GM23338 (cell line): Measurements from ENCODE around the gene DNAH17. TPM values are rescaled to one million over a fixed set of nuclear protein-coding genes. Genes with fewer than 3 reads are reported as not detected.

Experiments used
- ATAC-seq: fragments of 200-7000 bp; cut with Tn5 transposase; 3 replicates; pipeline ENCODE4 v1.9.1; 2020
- DNase-seq: peaks from one replicate; pipeline ENCODE4 v3.0.0-alpha.2; 2015; ENCODE audit warnings: low spot score
- H2AFZ ChIP-seq: fragments of 200-600 bp; sonication (generic); 2 replicates; pipeline ENCODE4 v1.8.0; 2016; ENCODE audit warnings: antibody characterized with exemption, mild to moderate bottlenecking, moderate library complexity
- H3F3A ChIP-seq: fragments of 200-600 bp; sonication (generic); replicated peaks from 2 replicates; pipeline ENCODE4 v1.8.0; 2017; ENCODE audit warnings: antibody characterized with exemption, mixed run types, low read depth
- H3K27ac ChIP-seq: fragments of 200-600 bp; sonication (generic); 2 replicates; pipeline ENCODE4 v1.6.1; 2016; ENCODE audit warnings: low read depth
- H3K27me3 ChIP-seq: fragments of 200-600 bp; sonication (generic); 2 replicates; pipeline ENCODE4 v1.8.0; 2016; ENCODE audit warnings: mild to moderate bottlenecking, mixed run types, moderate library complexity; ENCODE audit not compliant: insufficient read depth
- H3K36me3 ChIP-seq: fragments of 200-600 bp; sonication (generic); 2 replicates; pipeline ENCODE4 v1.8.0; 2016; ENCODE audit warnings: mild to moderate bottlenecking; ENCODE audit not compliant: insufficient read depth
- H3K4me1 ChIP-seq: fragments of 200-600 bp; sonication (generic); 2 replicates; pipeline ENCODE4 v1.8.0; 2016; ENCODE audit warnings: mild to moderate bottlenecking, moderate library complexity; ENCODE audit not compliant: insufficient read depth
- H3K4me2 ChIP-seq: fragments of 200-600 bp; sonication (generic); 2 replicates; pipeline ENCODE4 v1.7.1; 2017; ENCODE audit warnings: mixed run types
- H3K4me3 ChIP-seq: fragments of 200-600 bp; sonication (generic); 2 replicates; pipeline ENCODE4 v1.6.1; 2016; ENCODE audit warnings: mixed run types
- H3K79me2 ChIP-seq: fragments of 200-600 bp; sonication (generic); replicated peaks from 2 replicates; pipeline ENCODE4 v1.8.0; 2017; ENCODE audit warnings: mild to moderate bottlenecking; ENCODE audit not compliant: insufficient read depth
- H3K9me2 ChIP-seq: fragments of 200-600 bp; sonication (generic); 2 replicates; pipeline ENCODE4 v1.8.0; 2017; ENCODE audit not compliant: insufficient read depth
- H4K20me1 ChIP-seq: fragments of 200-600 bp; sonication (generic); replicated peaks from 2 replicates; pipeline ENCODE4 v1.8.0; 2017; ENCODE audit warnings: mild to moderate bottlenecking; ENCODE audit not compliant: insufficient read depth
- H3K27ac Mint-ChIP-seq: 2 replicates; pipeline ENCODE4 v1.8.0; 2020; ENCODE audit warnings: inconsistent platforms, mild to moderate bottlenecking, moderate library complexity, mixed read lengths
- H3K27me3 Mint-ChIP-seq: 3 replicates; pipeline ENCODE4 v1.8.0; 2022; ENCODE audit warnings: low read depth, mild to moderate bottlenecking, moderate library complexity, mixed read lengths, inconsistent platforms; ENCODE audit not compliant: insufficient read depth, poor library complexity
- H3K36me3 Mint-ChIP-seq: 3 replicates; pipeline ENCODE4 v1.8.0; 2021; ENCODE audit warnings: low read depth, mild to moderate bottlenecking, inconsistent platforms, moderate library complexity, mixed read lengths
- H3K4me1 Mint-ChIP-seq: 3 replicates; pipeline ENCODE4 v1.8.0; 2020; ENCODE audit warnings: mild to moderate bottlenecking, inconsistent platforms, mixed read lengths
- H3K4me3 Mint-ChIP-seq: 3 replicates; pipeline ENCODE4 v1.8.0; 2021; ENCODE audit warnings: moderate library complexity, mild to moderate bottlenecking, inconsistent platforms, mixed read lengths
- H3K9me3 Mint-ChIP-seq: 3 replicates; pipeline ENCODE4 v1.8.0; 2020; ENCODE audit warnings: moderate library complexity, mild to moderate bottlenecking, inconsistent platforms, mixed read lengths
- CREB1 ChIP-seq: fragments of 250-450 bp; sonication (Bioruptor Pico); IDR thresholded peaks from 2 replicates; pipeline ENCODE4 v1.5.0; 2020; ENCODE audit warnings: low read depth, mild to moderate bottlenecking, moderate library complexity
- CTCF ChIP-seq, 2 experiments: fragments of 200-600 bp in 1 of 2; sonication (generic) in 1 of 2; conservative IDR thresholded peaks; 2 replicates each; pipeline versions ENCODE4 v1.5.1 to v1.6.1; 2016 to 2017; ENCODE audit warnings: antibody characterized with exemption in 2 of 2, low read depth in 2 of 2, mild to moderate bottlenecking in 2 of 2, moderate library complexity in 1 of 2
- POLR2AphosphoS5 ChIP-seq: IDR thresholded peaks from 2 replicates; pipeline ENCODE4 v1.6.1; 2016; ENCODE audit warnings: antibody characterized with exemption, low read depth
- STAT1 ChIP-seq: IDR thresholded peaks from one replicate; pipeline ENCODE4 v1.6.1; 2016; ENCODE audit warnings: antibody characterized with exemption; ENCODE audit not compliant: unreplicated experiment
- ZNF114 ChIP-seq: fragments of 250-450 bp; sonication (Bioruptor Pico); IDR thresholded peaks from 2 replicates; pipeline ENCODE4 v1.5.0; 2020; ENCODE audit warnings: mild to moderate bottlenecking, moderate library complexity
- ZNF331 ChIP-seq: fragments of 250-450 bp; sonication (Bioruptor Pico); IDR thresholded peaks from 2 replicates; pipeline ENCODE4 v1.5.0; 2020; ENCODE audit warnings: low read depth, mild to moderate bottlenecking, moderate library complexity
- ZNF462 ChIP-seq: fragments of 250-450 bp; sonication (Bioruptor Pico); IDR thresholded peaks from 2 replicates; pipeline ENCODE4 v1.5.0; 2020; ENCODE audit warnings: mild to moderate bottlenecking, moderate library complexity
- polyA plus RNA-seq: library from polyadenylated mRNA; unstranded; fragments of >200 nt; fragmentation: Nextera tagmentation; extraction: Ambion mirVana; gene quantifications from 2 replicates; pipeline ENCODE4 v1.2.1, GENCODE V29; 2016
- total RNA-seq: library from RNA; depleted of rRNA; stranded (reverse); fragments of >200 nt; shearing (Covaris generic); gene quantifications from 2 replicates; pipeline ENCODE4 v1.2.3, GENCODE V29; 2014

Gene DNAH17
- total and polyA plus RNA-seq, 2 experiments from 2014 or later, result 0.59 to 2.0 TPM

GRCh38 chr17:78530675-78531074 lies 46.5 kb downstream of the DNAH17 start:
- Mint-ChIP-seq H3K9me3 (no peaks in the 10 kb centered on the region), H3K27ac (no peak overlapping the region), H3K4me3 (no peak overlapping the region), H3K36me3 (no peaks in the 10 kb centered on the region), H3K27me3 (peaks cover 12% of the 10 kb centered on the region), H3K4me1 (peaks cover 6% of the 10 kb centered on the region; the same call in 2 of the 3 replicates)
- Histone ChIP-seq H3F3A (no peaks in the 10 kb centered on the region), H3K79me2 (no peaks in the 10 kb centered on the region), H3K4me2 (no peak overlapping the region), H3K27ac (no peak overlapping the region), H3K36me3 (no peaks in the 10 kb centered on the region), H2AFZ (no peak overlapping the region), H3K27me3 (no peaks in the 10 kb centered on the region), H3K4me3 (no peak overlapping the region), H3K9me2 (no peaks in the 10 kb centered on the region), H4K20me1 (no peaks in the 10 kb centered on the region), H3K4me1 (no peaks in the 10 kb centered on the region)
- DNase-seq (no peak), ATAC-seq (no peak)
- no peak for TF ChIP-seq POLR2AphosphoS5
- TF ChIP-seq ZNF331 (CRISPR knock-in tag), result no peak
- TF ChIP-seq ZNF114, result no peak
- no peak for TF ChIP-seq STAT1
- TF ChIP-seq ZNF462 (CRISPR knock-in tag), result no peak

- H3K27ac Mint-ChIP-seq, result no peak overlapping the region
- no peaks in the 10 kb centered on the region for H3K36me3 ChIP-seq
- H3K27me3 Mint-ChIP-seq, result peaks cover 12% of the 10 kb centered on the region
- no peak for ATAC-seq
- no peaks in the 10 kb centered on the region for H3K4me1 ChIP-seq
- no peak overlapping the region for H3K4me3 Mint-ChIP-seq
- H3F3A ChIP-seq, result no peaks in the 10 kb centered on the region
- no peaks in the 10 kb centered on the region for H4K20me1 ChIP-seq
- no peaks in the 10 kb centered on the region for H3K79me2 ChIP-seq
- no peak for DNase-seq
- H3K9me2 ChIP-seq, result no peaks in the 10 kb centered on the region
- no peak overlapping the region for H2AFZ ChIP-seq
- no peaks in the 10 kb centered on the region for H3K27me3 ChIP-seq
- H3K27ac ChIP-seq, result no peak overlapping the region
- H3K4me3 ChIP-seq, result no peak overlapping the region
- peaks cover 6% of the 10 kb centered on the region for H3K4me1 Mint-ChIP-seq
- no peaks in the 10 kb centered on the region for H3K9me3 Mint-ChIP-seq
- 0 out of 4 replicates have a peak, but pooled peaks of 1 of the 2 experiments have one; percentile 1 for TF ChIP-seq CTCF (conservative IDR thresholded peaks at IDR 0.05; ENCODE audit: low read depth in 2 of 2)
- TF ChIP-seq CREB1 (CRISPR knock-in tag), result no peak
- H3K36me3 Mint-ChIP-seq, result no peaks in the 10 kb centered on the region
- no peak overlapping the region for H3K4me2 ChIP-seq
Measured at GRCh38 chr17:78529871-78530670, 47.1 kb downstream of the DNAH17 start.
